ENCODE measurements around the gene C14orf180. TPM values are rescaled to one million over a fixed set of nuclear protein-coding genes. Genes with fewer than 3 reads are reported as not detected.

C14orf180 gene
- total and polyA plus RNA-seq, 9 donors = 0.12 to 0.40 (median 0.13) TPM; not detected in 2

DNA sequence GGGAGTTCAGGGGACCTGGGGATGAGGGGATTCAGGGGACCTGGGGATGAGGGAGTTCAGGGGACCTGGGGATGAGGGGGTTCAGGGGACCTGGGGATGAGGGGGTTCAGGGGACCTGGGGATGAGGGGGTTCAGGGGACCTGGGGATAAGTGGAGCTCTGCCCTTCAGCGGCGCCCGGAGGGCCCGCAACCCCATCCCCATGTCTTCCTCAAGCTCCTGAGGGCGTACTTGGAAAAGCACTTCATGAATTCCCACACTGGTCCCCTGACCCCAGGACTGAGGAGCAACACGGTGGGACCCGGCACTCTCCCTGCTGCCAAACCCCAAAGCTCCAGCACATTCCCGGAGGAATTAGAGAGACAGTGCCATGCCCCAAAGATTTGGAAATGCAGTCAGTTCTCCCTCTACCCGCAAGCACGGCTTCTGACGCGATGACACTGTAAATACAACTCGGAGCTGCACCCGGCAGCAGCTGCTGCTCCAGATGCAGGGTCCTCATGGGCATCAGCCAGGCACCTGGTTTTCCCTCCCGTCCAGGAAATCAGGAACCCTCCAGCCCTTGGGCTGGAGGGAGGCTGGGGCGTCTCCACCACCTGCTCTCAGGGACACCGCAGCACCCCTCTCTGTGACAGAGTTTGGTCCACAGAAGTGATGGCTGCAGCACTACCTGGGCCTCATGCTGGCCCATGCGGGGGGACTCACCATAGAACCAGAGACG is 32.8 kb upstream of the C14orf180 start:
- TF ChIP-seq, protein P1, sequence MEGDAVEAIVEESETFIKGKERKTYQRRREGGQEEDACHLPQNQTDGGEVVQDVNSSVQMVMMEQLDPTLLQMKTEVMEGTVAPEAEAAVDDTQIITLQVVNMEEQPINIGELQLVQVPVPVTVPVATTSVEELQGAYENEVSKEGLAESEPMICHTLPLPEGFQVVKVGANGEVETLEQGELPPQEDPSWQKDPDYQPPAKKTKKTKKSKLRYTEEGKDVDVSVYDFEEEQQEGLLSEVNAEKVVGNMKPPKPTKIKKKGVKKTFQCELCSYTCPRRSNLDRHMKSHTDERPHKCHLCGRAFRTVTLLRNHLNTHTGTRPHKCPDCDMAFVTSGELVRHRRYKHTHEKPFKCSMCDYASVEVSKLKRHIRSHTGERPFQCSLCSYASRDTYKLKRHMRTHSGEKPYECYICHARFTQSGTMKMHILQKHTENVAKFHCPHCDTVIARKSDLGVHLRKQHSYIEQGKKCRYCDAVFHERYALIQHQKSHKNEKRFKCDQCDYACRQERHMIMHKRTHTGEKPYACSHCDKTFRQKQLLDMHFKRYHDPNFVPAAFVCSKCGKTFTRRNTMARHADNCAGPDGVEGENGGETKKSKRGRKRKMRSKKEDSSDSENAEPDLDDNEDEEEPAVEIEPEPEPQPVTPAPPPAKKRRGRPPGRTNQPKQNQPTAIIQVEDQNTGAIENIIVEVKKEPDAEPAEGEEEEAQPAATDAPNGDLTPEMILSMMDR (IDR thresholded peaks at IDR 0.05) = no peak
- TF ChIP-seq EP300 (IDR thresholded peaks at IDR 0.05) (no peak), POLR2A (IDR thresholded peaks at IDR 0.05) (no peak)
- no peaks in the 10 kb centered on the region for H3K4me1 ChIP-seq (ENCODE audit: insufficient read depth)
- H3K9me3 ChIP-seq = no peaks in the 10 kb centered on the region
- no peak overlapping the region for H3K27ac ChIP-seq
- no peak overlapping the region for H3K4me3 ChIP-seq
- H3K36me3 ChIP-seq = no peaks in the 10 kb centered on the region
- no peak for DNase-seq
- WGBS, 3 donors = 63 to 76% (median 74%) methylated on average over 19 of the region's 19 CpGs
- intact Hi-C loops (cut with DNase I) = no loop called here
- H3K27me3 ChIP-seq = no peaks in the 10 kb centered on the region

DNA sequence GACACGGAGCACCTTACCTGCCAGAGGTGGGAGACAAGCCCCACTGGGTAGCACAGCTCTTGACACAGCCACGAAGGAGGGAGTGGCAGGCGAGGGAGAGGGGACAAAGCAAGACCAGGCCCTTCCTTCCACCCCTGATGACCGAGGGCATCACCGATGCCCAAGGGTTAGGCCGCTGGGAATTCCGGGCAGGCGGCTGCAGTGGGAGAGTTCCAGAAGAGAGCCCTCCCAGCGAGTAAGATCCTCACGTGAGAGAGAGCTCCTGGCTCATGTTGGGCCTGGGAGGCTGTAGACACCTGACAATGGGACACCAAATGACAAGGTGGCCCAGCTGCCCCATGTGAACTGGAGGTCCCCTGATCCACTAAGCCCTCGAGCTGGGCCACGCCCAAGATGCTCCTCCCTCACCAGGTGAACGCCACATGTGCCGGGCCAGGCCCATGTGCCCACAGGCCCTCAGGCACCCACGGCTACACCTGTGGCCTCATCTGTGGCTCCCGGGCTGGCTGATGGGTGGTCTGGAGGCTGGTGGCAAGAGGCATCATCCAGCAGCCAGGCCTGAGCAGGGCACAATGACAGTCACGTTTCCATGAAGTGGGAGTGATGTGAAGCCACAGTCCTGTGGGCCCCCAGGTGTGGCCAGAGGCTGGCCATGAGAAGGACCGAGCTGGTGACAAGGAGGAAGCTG is 32.1 kb upstream of the C14orf180 start:
- H3K27me3 ChIP-seq = no peaks in the 10 kb centered on the region
- 86 to 90% (median 89%) methylated on average over 18 of the region's 18 CpGs for WGBS, 3 donors
- H3K4me1 ChIP-seq (ENCODE audit: insufficient read depth) = no peaks in the 10 kb centered on the region
- intact Hi-C loops (cut with DNase I) = no loop called here
- H3K4me3 ChIP-seq = no peak overlapping the region
- peak in 1 of 5 donors; percentile 7 for DNase-seq
- H3K36me3 ChIP-seq = no peaks in the 10 kb centered on the region
- no peaks in the 10 kb centered on the region for H3K9me3 ChIP-seq
- TF ChIP-seq, protein P1 (IDR thresholded peaks at IDR 0.05) = no peak
- no peak for TF ChIP-seq POLR2A (IDR thresholded peaks at IDR 0.05)
- no peak for TF ChIP-seq EP300 (IDR thresholded peaks at IDR 0.05)
- no peak overlapping the region for H3K27ac ChIP-seq

DNA sequence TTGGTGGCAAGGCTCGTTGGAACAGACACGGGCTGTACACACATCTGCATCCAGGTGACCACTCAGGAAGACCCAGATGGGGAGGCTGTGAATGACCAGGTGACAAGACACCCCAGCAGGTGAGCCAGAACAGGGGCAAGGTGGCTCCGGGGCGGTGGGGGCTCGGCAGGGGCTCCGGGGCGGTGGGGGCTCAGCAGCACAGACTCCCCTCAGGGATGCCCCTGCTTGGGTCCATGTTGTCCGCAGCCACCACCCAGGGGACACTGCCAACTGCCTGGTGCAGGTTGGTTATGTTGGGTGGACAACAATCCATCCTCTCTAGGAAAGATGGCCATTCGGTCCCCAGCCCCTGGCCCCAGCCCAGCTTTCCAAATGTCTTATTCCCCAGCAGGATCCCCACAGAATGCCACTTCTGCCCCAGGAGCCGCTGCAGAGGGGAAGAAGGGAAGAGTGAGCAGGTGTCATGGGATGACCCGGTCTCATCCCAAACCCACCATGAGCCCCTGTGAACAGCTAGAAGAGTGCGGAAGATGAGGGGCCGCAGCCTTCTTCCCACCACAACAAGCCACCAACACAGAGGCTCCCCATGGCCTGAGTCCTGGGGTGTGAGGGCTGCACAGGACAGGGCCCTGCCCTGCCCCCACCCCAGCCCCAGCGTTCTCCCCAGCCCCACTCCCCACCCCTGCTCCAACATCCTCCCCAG is 31.4 kb upstream of the C14orf180 start:
- Histone ChIP-seq H3K4me1 (ENCODE audit: insufficient read depth) (no peaks in the 10 kb centered on the region), H3K36me3 (no peaks in the 10 kb centered on the region), H3K9me3 (no peaks in the 10 kb centered on the region), H3K4me3 (no peak overlapping the region), H3K27ac (no peak overlapping the region), H3K27me3 (no peaks in the 10 kb centered on the region)
- TF ChIP-seq, protein P1 (IDR thresholded peaks at IDR 0.05) = no peak
- DNase-seq = peak in 1 of 5 donors; percentile 8
- intact Hi-C loops (cut with DNase I) = no loop called here
- 85 to 93% (median 88%) methylated on average over 11 to 14 of the region's 14 CpGs for WGBS, 3 donors

DNA sequence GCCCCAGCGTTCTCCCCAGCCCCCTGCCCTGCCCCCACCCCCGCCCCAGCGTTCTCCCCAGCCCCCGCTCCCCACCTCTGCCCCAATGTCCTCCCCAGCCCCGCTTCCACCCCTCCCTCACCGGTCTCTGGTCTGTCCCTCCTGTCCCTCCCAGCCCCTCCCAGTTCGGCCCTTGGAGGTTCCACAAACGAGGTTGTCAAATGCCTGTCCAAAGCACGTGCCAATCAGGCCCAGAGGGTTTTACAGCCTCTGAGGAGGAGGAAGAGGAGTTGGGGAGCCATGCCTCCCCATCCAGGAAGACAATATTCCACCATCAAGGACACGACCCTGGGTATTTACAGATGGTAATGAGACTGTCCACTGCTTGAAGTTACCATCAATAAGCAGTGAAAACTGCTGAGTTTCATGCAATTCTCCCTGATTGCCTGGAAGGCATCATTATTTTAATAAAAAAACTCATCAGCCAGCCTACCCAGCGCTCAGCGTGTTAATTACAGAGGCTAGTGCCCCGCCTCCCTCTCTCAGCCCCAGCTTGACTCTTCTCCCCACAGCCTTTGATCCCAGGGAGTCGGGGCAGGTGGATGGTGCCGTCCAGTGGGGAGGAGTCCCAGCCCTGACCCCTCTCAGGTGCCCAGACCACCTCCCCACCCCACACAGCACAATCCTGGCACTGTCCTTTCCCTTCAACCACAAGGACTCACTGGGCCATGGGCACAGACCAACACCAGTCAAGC is 30.6 kb upstream of the C14orf180 start:
- no peaks in the 10 kb centered on the region for H3K27me3 ChIP-seq
- no peaks in the 10 kb centered on the region for H3K36me3 ChIP-seq
- H3K4me1 ChIP-seq (ENCODE audit: insufficient read depth) = no peaks in the 10 kb centered on the region
- no peaks in the 10 kb centered on the region for H3K9me3 ChIP-seq
- H3K27ac ChIP-seq = no peak overlapping the region
- intact Hi-C loops (cut with DNase I) = no loop called here
- H3K4me3 ChIP-seq = no peak overlapping the region
- TF ChIP-seq POLR2A (IDR thresholded peaks at IDR 0.05) = no peak
- TF ChIP-seq EP300 (IDR thresholded peaks at IDR 0.05) = no peak
- TF ChIP-seq, protein P1 (IDR thresholded peaks at IDR 0.05) = no peak
- peak in 2 of 5 donors; percentile 1 to 10 for DNase-seq
- 37 to 47% (median 43%) methylated on average over 10 to 15 of the region's 15 CpGs for WGBS, 3 donors

All from ovary (tissue), 9 donors.